Cardiac septum (tissue), 1 donor: ENCODE measurements around the gene FXR1. TPM values are rescaled to one million over a fixed set of nuclear protein-coding genes. Genes with fewer than 3 reads are reported as not detected.
A peak's percentile ranks its signal among the peaks of the same experiment; 100 is the strongest.
"Not testable (repeated sequence)": the region's sequence is repeated elsewhere in the genome, so short reads cannot be mapped to it uniquely, and the experiment has no call there.

Source experiments
- DNase-seq: peaks from one replicate; pipeline ENCODE4 v3.0.0-alpha.2; 2020; ENCODE audit warnings: low spot score
- intact Hi-C: fragments of 100-400 bp; cut with DNase I; formaldehyde crosslinking; loops from one replicate; pipeline ENCODE4 v1.14.0; 2022
- total RNA-seq: library from RNA; stranded (reverse); fragmentation: NEBNext Ultra II Directional; extraction: Animal tissue kit (Norgen Biotek cat#: 25700); gene quantifications from one replicate; pipeline ENCODE4 v1.2.1, GENCODE V29; 2021
- donor health status: DM: no; HTN: no; CAD: no.

FXR1 gene
- total RNA-seq, 1 donor from 2014 or later = 205 TPM

- intact Hi-C loops = no loop called here
- DNase-seq = no peak
These were observed 16.9 kb downstream of the FXR1 start for GRCh38 chr3:180929376-180929775.

GRCh38 chr3:180930526-180930925 lies 18.1 kb downstream of the FXR1 start:
- intact Hi-C loops = no loop called here
- DNase-seq = no peak

GRCh38 chr3:180932819-180933218 lies 20.3 kb downstream of the FXR1 start:
- intact Hi-C loops = no loop called here
- no peak for DNase-seq

- DNase-seq = no peak
These were observed 22.2 kb downstream of the FXR1 start for GRCh38 chr3:180934638-180935037.

DNA sequence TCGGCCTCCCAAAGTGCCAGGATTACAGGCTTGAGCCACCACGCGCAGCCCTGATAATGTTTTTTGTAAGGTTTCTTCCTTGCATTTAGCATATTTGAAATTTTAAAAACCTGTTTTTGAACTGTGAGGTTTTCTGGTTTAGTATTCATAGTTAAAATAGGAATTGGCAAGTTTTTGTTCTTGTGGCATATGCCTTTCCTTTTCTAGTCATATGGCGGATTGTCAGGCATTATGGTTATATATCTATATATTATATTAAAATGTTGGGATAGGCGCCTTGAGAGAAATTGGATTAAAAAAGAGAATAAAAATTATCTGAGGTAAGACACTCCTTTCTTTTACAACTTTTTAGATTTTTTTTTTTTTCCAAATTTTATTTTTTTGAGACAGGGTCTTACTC lies 28.4 kb downstream of the FXR1 start:
- no peak for DNase-seq
- intact Hi-C loops = no loop called here

More at GRCh38 chr3:180934638-180935037, 22.2 kb downstream of the FXR1 start:
- intact Hi-C loops = no loop called here

DNA sequence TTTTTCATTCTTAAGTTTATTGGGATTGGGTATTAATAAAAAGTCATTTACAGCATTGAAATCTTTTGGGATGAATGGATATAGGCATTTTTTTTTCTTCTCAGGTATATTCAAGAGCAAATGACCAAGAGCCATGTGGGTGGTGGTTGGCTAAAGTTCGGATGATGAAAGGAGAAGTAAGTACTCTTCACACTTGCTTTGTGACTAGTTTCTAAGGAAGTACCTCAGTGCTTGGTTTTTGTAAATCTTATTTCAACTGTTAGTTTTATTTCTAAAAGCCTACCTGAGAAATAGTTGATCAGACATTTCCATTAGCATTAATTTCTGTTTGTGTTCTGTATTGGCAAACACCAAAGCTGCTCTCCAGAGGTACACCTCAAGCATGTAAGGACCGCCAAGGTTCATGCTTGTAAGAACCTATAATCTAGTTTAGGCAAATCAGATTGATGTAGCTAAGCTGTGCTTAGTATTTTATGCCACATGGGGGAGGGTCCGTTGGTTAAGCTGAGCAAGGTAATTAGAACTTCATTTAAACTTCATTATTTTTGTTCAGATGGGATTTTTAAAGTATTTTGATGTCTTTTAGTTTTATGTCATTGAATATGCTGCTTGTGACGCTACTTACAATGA lies 35.4 kb downstream of the FXR1 start:
- intact Hi-C loops = no loop called here
- DNase-seq = no peak

DNA sequence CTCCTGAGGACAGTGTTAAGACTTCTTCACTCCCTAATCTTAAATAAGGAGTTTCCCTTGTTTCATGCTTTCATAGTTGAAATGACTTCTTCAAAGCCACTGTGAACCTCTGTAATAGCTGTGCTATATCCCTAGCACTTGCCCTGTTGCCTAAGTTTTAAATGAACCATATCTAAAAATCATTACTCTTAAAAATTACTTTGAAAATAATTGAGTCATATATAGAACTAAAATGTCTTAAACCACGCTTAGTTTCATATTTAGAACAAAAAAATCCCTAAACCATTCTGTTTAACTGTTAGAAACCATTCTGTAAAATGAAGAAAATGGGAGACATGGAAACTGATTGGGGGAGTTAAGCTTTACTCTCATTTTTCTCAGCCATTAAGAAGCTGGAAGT lies 47.2 kb downstream of the FXR1 start:
- intact Hi-C loops = no loop called here
- no peak for DNase-seq

DNA sequence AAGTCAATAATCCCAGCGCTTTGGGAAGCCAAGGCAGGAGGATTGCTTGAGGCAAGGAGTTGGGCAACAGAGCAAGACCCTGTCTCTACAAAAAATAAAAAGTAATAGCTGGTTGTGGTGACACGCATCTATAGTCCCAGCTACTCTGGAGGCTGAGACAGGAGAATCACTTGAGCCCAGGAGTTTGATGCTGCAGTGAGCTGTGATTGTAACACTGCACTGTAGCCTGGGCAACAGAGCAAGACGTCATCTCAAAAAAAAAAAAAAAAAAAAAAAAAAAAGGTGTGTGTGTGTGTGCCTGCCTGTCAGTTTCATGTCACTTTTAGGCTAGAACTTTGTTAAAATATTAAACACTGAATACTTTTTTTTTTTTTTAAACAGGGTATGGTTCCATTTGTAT lies 48.6 kb downstream of the FXR1 start:
- intact Hi-C loops = no loop called here
- no peak for DNase-seq

- DNase-seq = no peak
- intact Hi-C loops = no loop called here
These were observed 49.1 kb downstream of the FXR1 start for GRCh38 chr3:180961552-180961951.

- no peak for DNase-seq
- intact Hi-C loops = no loop called here
These were observed 50.1 kb downstream of the FXR1 start for GRCh38 chr3:180962530-180962929.

GRCh38 chr3:180970931-180971330 lies 58.5 kb downstream of the FXR1 start:
- intact Hi-C loops = no loop called here
- DNase-seq = no peak

GRCh38 chr3:180973543-180973942 lies 61.1 kb downstream of the FXR1 start:
- no peak for DNase-seq
- intact Hi-C loops = no loop called here

DNA sequence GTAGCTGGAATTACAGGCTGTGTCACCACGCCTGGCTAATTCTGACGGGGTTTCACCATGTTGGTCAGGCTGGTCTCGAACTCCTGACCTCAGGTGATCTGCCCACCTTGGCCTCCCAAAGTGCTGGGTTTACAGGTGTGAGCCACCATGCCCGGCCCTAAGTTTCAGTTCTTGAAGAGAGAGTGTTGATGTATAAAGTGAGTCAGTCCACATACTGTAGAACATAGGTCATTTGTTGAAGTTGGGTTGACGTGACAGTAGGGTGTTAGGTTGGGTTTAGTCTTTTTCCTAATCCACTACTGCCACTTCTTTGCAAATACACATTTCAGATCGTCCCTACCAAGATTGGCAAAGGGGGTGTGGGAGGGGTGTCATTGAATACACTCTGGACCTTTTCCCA lies 61.8 kb downstream of the FXR1 start:
- DNase-seq = no peak
- intact Hi-C loops = no loop called here

- DNase-seq = no peak
- intact Hi-C loops = no loop called here
These were observed 65.0 kb downstream of the FXR1 start for GRCh38 chr3:180977498-180977897.

DNA sequence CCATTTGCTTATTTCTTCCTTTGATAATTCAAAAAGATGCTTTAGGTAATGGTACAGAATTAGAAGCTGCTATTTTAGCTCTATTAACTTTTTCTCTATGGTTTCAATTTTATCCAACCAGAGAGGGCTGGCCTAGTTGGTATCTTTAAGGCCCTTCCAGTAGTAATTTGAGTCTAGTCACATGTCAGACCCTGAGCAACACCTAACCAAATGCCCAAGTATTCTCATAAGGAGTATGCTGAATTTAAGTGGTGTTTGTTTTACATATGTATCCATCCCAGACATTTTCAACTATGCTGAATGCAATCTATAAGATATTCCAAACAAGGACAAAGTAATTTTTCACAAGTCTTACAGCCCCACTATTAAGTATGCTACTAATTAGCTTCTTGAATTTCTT lies 67.5 kb downstream of the FXR1 start:
- intact Hi-C loops = no loop called here
- DNase-seq = no peak

- DNase-seq = no peak
- intact Hi-C loops = no loop called here
These were observed 68.1 kb downstream of the FXR1 start for GRCh38 chr3:180980611-180981010.

- DNase-seq = no peak
- intact Hi-C loops = no loop called here
These were observed 69.4 kb downstream of the FXR1 start for GRCh38 chr3:180981912-180982311.

DNA sequence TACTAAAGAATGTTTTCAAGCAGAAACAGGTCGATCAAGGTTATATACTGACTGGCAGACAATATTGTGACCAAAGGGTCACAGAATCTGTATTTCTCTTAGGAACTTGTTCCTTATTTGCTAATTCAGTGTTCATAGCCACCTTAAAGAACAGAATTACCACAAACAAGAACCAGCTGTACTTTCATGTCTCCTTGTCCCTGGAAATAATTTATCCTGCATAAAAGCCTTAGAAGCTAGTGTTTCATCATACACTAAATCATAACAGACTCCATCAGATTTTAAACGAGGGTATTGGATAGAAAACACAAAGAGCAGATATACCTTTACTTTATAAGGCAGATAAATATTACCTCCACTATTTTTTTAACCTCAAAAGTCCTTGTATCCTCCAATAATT lies 70.7 kb downstream of the FXR1 start:
- DNase-seq = no peak
- intact Hi-C loops = no loop called here

DNA sequence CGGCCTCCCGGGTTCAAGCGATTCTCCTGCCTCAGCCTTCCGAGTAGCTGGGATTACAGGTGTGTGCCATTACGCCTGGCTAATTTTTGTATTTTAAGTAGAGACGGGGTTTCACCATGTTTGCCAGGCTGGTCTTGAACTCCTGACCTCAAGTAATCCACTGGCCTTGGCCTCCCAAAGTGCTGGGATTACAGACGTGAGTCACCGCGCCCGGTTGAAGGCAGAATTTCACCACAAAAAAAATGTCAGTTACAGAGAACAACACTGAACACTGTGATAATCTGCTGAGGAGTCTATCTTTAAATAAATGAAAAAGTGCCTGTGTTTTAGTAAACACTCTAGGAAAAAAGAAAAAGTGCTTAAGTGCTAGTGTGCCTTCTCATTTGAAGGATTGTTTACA lies 73.9 kb downstream of the FXR1 start:
- intact Hi-C loops, DNase-seq: not testable (repeated sequence)

DNA sequence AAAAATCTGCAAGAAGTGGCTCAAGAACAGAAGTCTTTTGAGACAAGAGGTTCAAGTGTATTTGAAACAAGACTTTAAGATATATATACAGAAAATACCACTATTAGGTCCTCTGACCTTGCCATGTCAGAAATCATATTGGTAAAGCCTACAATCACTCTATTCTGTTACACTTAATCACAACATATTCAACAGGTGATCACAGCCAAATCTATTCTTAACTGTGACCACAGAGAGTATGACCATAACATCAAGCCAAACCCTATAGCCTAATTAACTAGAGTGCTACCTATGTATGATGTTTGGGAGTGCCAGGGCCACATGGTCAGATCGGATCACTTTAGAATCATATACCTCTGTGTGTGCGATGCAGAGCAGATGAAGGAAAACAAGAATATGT lies 74.9 kb downstream of the FXR1 start:
- intact Hi-C loops = no loop called here
- no peak for DNase-seq

- intact Hi-C loops = loop anchor here (1.0 kb wide), 1 partner anchor 77 kb away; the partner anchor contains the start of gene FXR1
- DNase-seq = peak; percentile 95
These were observed 77.1 kb downstream of the FXR1 start, which contains the start of gene DNAJC19 for GRCh38 chr3:180989291-180990163. Gene DNAJC19 (minus strand): TSS chr3:180989736. CDS start chr3:180989602, 134 bp downstream.
